ENCODE data around the gene BCL2L2. TPM values are rescaled to one million over a fixed set of nuclear protein-coding genes. Genes with fewer than 3 reads are reported as not detected.

The BCL2L2 gene
- total and polyA plus RNA-seq, 9 of the 15 experiments (the other 6 are each of a cell fraction or from before 2014, with no cell fraction given), result 2.6 to 32.5 (median 14.7) TPM

DNA sequence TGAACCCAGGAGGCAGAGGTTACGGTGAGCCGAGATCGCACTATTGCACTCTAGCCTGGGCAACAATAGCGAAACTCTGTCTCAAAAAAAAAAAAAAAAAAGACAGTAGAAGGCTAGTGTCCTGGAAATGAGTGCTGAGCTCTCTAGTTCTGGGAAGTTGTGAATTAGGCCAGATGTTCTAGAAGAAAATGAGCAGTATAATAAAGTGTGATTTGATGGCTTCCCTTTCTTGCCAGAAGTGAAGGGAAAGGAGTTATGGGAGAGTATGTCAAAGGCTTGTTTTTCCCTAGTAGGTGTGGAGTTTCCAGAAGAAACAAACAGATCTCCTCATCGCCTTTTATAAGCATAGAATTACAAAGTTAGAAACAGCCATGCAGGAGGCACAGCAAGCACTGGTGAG lies 48.4 kb upstream of the BCL2L2 start:
- no peaks in the 10 kb centered on the region for H3K36me3 ChIP-seq (ENCODE audit: control insufficient read depth, insufficient read depth, low read length)
- H3K4me3 ChIP-seq, result no peak overlapping the region
- peaks cover 0 to 7% of the 10 kb centered on the region in 2 experiments; a peak in 2 of 5 replicates for H3K4me1 ChIP-seq (replicated peaks in 1 of 2; ENCODE audit: control insufficient read depth in 2 of 2, insufficient read depth in 2 of 2, low read length in 2 of 2)
- H4K20me1 ChIP-seq (replicated peaks; ENCODE audit: control insufficient read depth, insufficient read depth, low read length), result no peaks in the 10 kb centered on the region
- DNase-seq (ENCODE audit: extremely low read depth in 1 of 4, low spot score in 3 of 4) (no peak), ATAC-seq (no peak), FAIRE-seq (no peak)
- WGBS (ENCODE audit: insufficient coverage, low coverage, missing lambda C conversion rate), result 33% methylated on average over 1 of the region's 5 CpGs
- ChIA-PET POLR2A (interaction anchor here (0.7 to 1.3 kb wide), 2 partner anchors 13 to 437 kb away, joined by 3 to 4 read pairs; no protein-coding TSS in a partner anchor), CTCF (ENCODE audit: low intra/inter-chr PET ratio) (interaction anchor here (0.7 to 1.1 kb wide), 2 partner anchors 138 to 644 kb away, joined by 4 read pairs; no protein-coding TSS in a partner anchor)
- no peak overlapping the region for H3K4me2 ChIP-seq (ENCODE audit: insufficient read depth, low read length)
- intact Hi-C loops (cut with micrococcal nuclease) (no loop called here), in situ Hi-C loops (cut with MboI) (no loop called here)
- no peaks in the 10 kb centered on the region for H3K27me3 ChIP-seq (ENCODE audit: control insufficient read depth in 2 of 2, insufficient read depth in 2 of 2, low read length in 2 of 2)
- H3K9ac ChIP-seq (ENCODE audit: insufficient read depth in 1 of 2, low read depth in 2 of 2, low read length in 2 of 2), result no peak overlapping the region
- no peaks in the 10 kb centered on the region for H3K9me1 ChIP-seq (ENCODE audit: control insufficient read depth, insufficient read depth, low read length)
- TF ChIP-seq SPI1 (IDR thresholded peaks at IDR 0.05; ENCODE audit: borderline replicate concordance, low read depth, low read length) (no peak), LEF1 (IDR thresholded peaks at IDR 0.05) (no peak), NFRKB (IDR thresholded peaks at IDR 0.05; ENCODE audit: low read depth) (no peak), SAFB2 (IDR thresholded peaks at IDR 0.05; ENCODE audit: borderline replicate concordance, low read depth, low read length, severe bottlenecking) (no peak), ILF3 (IDR thresholded peaks at IDR 0.05; ENCODE audit: borderline replicate concordance) (no peak), ZKSCAN8 (CRISPR knock-in tag; IDR thresholded peaks at IDR 0.05) (no peak), KAT8 (IDR thresholded peaks at IDR 0.05; ENCODE audit: low read depth) (no peak), HMG20A (CRISPR knock-in tag; conservative IDR thresholded peaks at IDR 0.05) (no peak), ZNF586 (CRISPR knock-in tag; conservative IDR thresholded peaks at IDR 0.05) (no peak), U2AF1 (optimal IDR thresholded peaks at IDR 0.05; ENCODE audit: low read depth, low read length) (no peak), CHD1 (IDR thresholded peaks at IDR 0.05; ENCODE audit: low read length) (no peak)
- TF ChIP-seq, protein P1, sequence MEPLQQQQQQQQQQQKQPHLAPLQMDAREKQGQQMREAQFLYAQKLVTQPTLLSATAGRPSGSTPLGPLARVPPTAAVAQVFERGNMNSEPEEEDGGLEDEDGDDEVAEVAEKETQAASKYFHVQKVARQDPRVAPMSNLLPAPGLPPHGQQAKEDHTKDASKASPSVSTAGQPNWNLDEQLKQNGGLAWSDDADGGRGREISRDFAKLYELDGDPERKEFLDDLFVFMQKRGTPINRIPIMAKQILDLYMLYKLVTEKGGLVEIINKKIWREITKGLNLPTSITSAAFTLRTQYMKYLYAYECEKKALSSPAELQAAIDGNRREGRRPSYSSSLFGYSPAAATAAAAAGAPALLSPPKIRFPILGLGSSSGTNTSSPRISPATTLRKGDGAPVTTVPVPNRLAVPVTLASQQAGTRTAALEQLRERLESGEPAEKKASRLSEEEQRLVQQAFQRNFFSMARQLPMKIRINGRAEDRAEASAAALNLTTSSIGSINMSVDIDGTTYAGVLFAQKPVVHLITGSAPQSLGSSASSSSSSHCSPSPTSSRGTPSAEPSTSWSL (CRISPR knock-in tag; IDR thresholded peaks at IDR 0.05; ENCODE audit: borderline replicate concordance), result no peak
- TF ChIP-seq, protein P2, sequence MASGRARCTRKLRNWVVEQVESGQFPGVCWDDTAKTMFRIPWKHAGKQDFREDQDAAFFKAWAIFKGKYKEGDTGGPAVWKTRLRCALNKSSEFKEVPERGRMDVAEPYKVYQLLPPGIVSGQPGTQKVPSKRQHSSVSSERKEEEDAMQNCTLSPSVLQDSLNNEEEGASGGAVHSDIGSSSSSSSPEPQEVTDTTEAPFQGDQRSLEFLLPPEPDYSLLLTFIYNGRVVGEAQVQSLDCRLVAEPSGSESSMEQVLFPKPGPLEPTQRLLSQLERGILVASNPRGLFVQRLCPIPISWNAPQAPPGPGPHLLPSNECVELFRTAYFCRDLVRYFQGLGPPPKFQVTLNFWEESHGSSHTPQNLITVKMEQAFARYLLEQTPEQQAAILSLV (tag; IDR thresholded peaks at IDR 0.05), result no peak
- TF ChIP-seq, protein P3, sequence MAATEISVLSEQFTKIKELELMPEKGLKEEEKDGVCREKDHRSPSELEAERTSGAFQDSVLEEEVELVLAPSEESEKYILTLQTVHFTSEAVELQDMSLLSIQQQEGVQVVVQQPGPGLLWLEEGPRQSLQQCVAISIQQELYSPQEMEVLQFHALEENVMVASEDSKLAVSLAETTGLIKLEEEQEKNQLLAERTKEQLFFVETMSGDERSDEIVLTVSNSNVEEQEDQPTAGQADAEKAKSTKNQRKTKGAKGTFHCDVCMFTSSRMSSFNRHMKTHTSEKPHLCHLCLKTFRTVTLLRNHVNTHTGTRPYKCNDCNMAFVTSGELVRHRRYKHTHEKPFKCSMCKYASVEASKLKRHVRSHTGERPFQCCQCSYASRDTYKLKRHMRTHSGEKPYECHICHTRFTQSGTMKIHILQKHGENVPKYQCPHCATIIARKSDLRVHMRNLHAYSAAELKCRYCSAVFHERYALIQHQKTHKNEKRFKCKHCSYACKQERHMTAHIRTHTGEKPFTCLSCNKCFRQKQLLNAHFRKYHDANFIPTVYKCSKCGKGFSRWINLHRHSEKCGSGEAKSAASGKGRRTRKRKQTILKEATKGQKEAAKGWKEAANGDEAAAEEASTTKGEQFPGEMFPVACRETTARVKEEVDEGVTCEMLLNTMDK (IDR thresholded peaks at IDR 0.05; ENCODE audit: borderline replicate concordance, insufficient read depth, low read depth, low read length, poor library complexity, severe bottlenecking), result no peak
- peak overlapping the region; percentile 47; the same call in 1 of the 2 replicates for H2AFZ ChIP-seq (ENCODE audit: low read depth, low read length)
- no peak overlapping the region for H3K27ac ChIP-seq (ENCODE audit: extremely low read depth, low read depth, low read length)
- H3K79me2 ChIP-seq (ENCODE audit: control insufficient read depth, insufficient read depth, low read length), result no peaks in the 10 kb centered on the region
- no TSS peak for BruUV-seq (replicated peaks)
- no peaks in the 10 kb centered on the region for H3K9me3 ChIP-seq (replicated peaks; ENCODE audit: control insufficient read depth, insufficient read depth, low read depth, low read length)

All from K562 (cell line).